DND-41 (cell line): ENCODE results near the gene ULK1.

Source experiments
- ATAC-seq: fragments of 200-7000 bp; cut with Tn5 transposase; 3 replicates; pipeline ENCODE4 v1.9.1; 2021; ENCODE audit warnings: low read depth; ENCODE audit not compliant: insufficient read depth
- DNase-seq: peaks from one replicate; pipeline ENCODE4 v3.0.0-alpha.2; 2020
- H2AFZ ChIP-seq: 2 replicates; pipeline ENCODE4 v1.6.0; 2012; ENCODE audit warnings: low read depth, low read length
- H3K27ac ChIP-seq: 2 replicates; pipeline ENCODE4 v1.5.1; 2012; ENCODE audit warnings: low read length, inconsistent platforms
- H3K27me3 ChIP-seq: fragments of 200-600 bp; sonication (generic); 2 replicates; pipeline ENCODE4 v1.6.0; 2012; ENCODE audit warnings: low read length, mild to moderate bottlenecking, inconsistent platforms; ENCODE audit not compliant: insufficient read depth, poor library complexity
- H3K36me3 ChIP-seq: 2 replicates; pipeline ENCODE4 v1.5.1; 2012; ENCODE audit warnings: low read length, inconsistent platforms; ENCODE audit not compliant: insufficient read depth
- H3K4me1 ChIP-seq: 2 replicates; pipeline ENCODE4 v1.5.1; 2012; ENCODE audit warnings: mild to moderate bottlenecking, low read length; ENCODE audit not compliant: insufficient read depth
- H3K4me2 ChIP-seq: 2 replicates; pipeline ENCODE4 v1.6.0; 2012; ENCODE audit warnings: mild to moderate bottlenecking, moderate library complexity, low read length, inconsistent platforms; ENCODE audit not compliant: insufficient read depth
- H3K4me3 ChIP-seq, 2 experiments: fragments of 200-600 bp in 1 of 2; shearing (Covaris generic) in 1 of 2; 2 replicates each; pipeline ENCODE4 v1.5.1; 2012 to 2016; ENCODE audit warnings: inconsistent platforms in 2 of 2, low read length in 2 of 2, mild to moderate bottlenecking in 2 of 2, low read depth in 1 of 2, moderate library complexity in 1 of 2
- H3K79me2 ChIP-seq: 2 replicates; pipeline ENCODE4 v1.6.0; 2012; ENCODE audit warnings: low read length, inconsistent platforms; ENCODE audit not compliant: insufficient read depth
- H3K9ac ChIP-seq: 2 replicates; pipeline ENCODE4 v1.6.0; 2012; ENCODE audit warnings: low read depth, mild to moderate bottlenecking, inconsistent platforms, low read length, moderate library complexity
- H3K9me3 ChIP-seq: 2 replicates; pipeline ENCODE4 v1.5.1; 2012; ENCODE audit warnings: low read length, moderate library complexity, mild to moderate bottlenecking, inconsistent platforms; ENCODE audit not compliant: insufficient read depth, severe bottlenecking
- H4K20me1 ChIP-seq: 2 replicates; pipeline ENCODE4 v1.6.0; 2012; ENCODE audit warnings: low read length; ENCODE audit not compliant: insufficient read depth
- CTCF ChIP-seq: IDR thresholded peaks from 2 replicates; pipeline ENCODE4 v1.5.1; 2012; ENCODE audit warnings: borderline replicate concordance, low read length, moderate library complexity, mild to moderate bottlenecking; ENCODE audit not compliant: poor library complexity, severe bottlenecking; ENCODE audit errors: extremely low read depth
- EZH2 ChIP-seq: IDR thresholded peaks from 3 replicates; pipeline ENCODE4 v1.6.1; 2012; ENCODE audit warnings: borderline replicate concordance, low read depth, mild to moderate bottlenecking, moderate library complexity, low read length, inconsistent platforms; ENCODE audit not compliant: severe bottlenecking

ULK1 gene

GRCh38 chr12:131916306-131917138 is 22.1 kb downstream of the ULK1 start:
- no peaks in the 10 kb centered on the region for H3K9me3 ChIP-seq
- no peak overlapping the region for H3K9ac ChIP-seq
- DNase-seq (no peak), ATAC-seq (no peak)
- no peaks in the 10 kb centered on the region for H3K4me1 ChIP-seq
- no peak overlapping the region for H3K27ac ChIP-seq
- H3K27me3 ChIP-seq = no peaks in the 10 kb centered on the region
- TF ChIP-seq CTCF (no peak), EZH2 (no peak)
- no peak overlapping the region for H3K4me3 ChIP-seq
- no peaks in the 10 kb centered on the region for H3K79me2 ChIP-seq
- H4K20me1 ChIP-seq = peaks cover 30% of the 10 kb centered on the region
- peaks cover 89% of the 10 kb centered on the region for H3K36me3 ChIP-seq
- no peak overlapping the region for H2AFZ ChIP-seq
- no peak overlapping the region for H3K4me2 ChIP-seq

GRCh38 chr12:131917139-131917710 is 22.8 kb downstream of the ULK1 start:
- H3K79me2 ChIP-seq = no peaks in the 10 kb centered on the region
- H3K27ac ChIP-seq = no peak overlapping the region
- H3K4me1 ChIP-seq = no peaks in the 10 kb centered on the region
- H3K9ac ChIP-seq = no peak overlapping the region
- H2AFZ ChIP-seq = no peak overlapping the region
- no peaks in the 10 kb centered on the region for H3K9me3 ChIP-seq
- no peak for TF ChIP-seq EZH2
- TF ChIP-seq CTCF = no peak
- H3K36me3 ChIP-seq = peaks cover 87% of the 10 kb centered on the region
- DNase-seq = no peak
- no peak for ATAC-seq
- H3K4me2 ChIP-seq = no peak overlapping the region
- no peaks in the 10 kb centered on the region for H3K27me3 ChIP-seq
- peaks cover 23% of the 10 kb centered on the region for H4K20me1 ChIP-seq
- no peak overlapping the region for H3K4me3 ChIP-seq

GRCh38 chr12:131917711-131918306 is 23.4 kb downstream of the ULK1 start:
- H3K9ac ChIP-seq = no peak overlapping the region
- H3K4me2 ChIP-seq = no peak overlapping the region
- H4K20me1 ChIP-seq = peaks cover 19% of the 10 kb centered on the region
- ATAC-seq = no peak
- no peak overlapping the region for H2AFZ ChIP-seq
- no peaks in the 10 kb centered on the region for H3K9me3 ChIP-seq
- no peaks in the 10 kb centered on the region for H3K4me1 ChIP-seq
- peaks cover 85% of the 10 kb centered on the region for H3K36me3 ChIP-seq
- no peak overlapping the region for H3K27ac ChIP-seq
- H3K4me3 ChIP-seq = no peak overlapping the region
- no peak for TF ChIP-seq EZH2
- no peaks in the 10 kb centered on the region for H3K79me2 ChIP-seq
- no peak for DNase-seq
- H3K27me3 ChIP-seq = no peaks in the 10 kb centered on the region
